Mucosa of descending colon (tissue), 3 donors: ENCODE results near the gene BRMS1L. TPM values are rescaled to one million over a fixed set of nuclear protein-coding genes. Genes with fewer than 3 reads are reported as not detected.
"Not testable (repeated sequence)": the region's sequence is repeated elsewhere in the genome, so short reads cannot be mapped to it uniquely, and the experiment has no call there.

Experiments
- ATAC-seq: fragments of 200-7000 bp; cut with Tn5 transposase; one replicate; pipeline ENCODE4 v1.9.1; 2020; ENCODE audit warnings: mild to moderate bottlenecking, moderate library complexity
- DNase-seq, 3 donors: peaks; one replicate each; pipeline ENCODE4 v3.0.0-alpha.2; 2020
- H3K36me3 ChIP-seq: fragments of 200-600 bp; one replicate; pipeline ENCODE4 v1.8.0; 2021; ENCODE audit warnings: low read depth, mild to moderate bottlenecking
- H3K4me1 ChIP-seq: fragments of 200-600 bp; one replicate; pipeline ENCODE4 v1.8.0; 2021; ENCODE audit warnings: low read depth, mild to moderate bottlenecking
- H3K4me3 ChIP-seq: fragments of 200-600 bp; one replicate; pipeline ENCODE4 v1.8.0; 2021; ENCODE audit warnings: mild to moderate bottlenecking
- H3K9me3 ChIP-seq: fragments of 200-600 bp; one replicate; pipeline ENCODE4 v1.8.0; 2021; ENCODE audit warnings: mild to moderate bottlenecking
- intact Hi-C, 2 donors: fragments of 100-400 bp; cut with DNase I in 1 of 2; cut with micrococcal nuclease in 1 of 2; formaldehyde crosslinking; loops; one replicate each; pipeline versions ENCODE4 v1.11.0 to v1.11.1; 2022; cut with DNase I, micrococcal nuclease
- total RNA-seq, 3 donors: library from RNA; stranded (reverse); fragmentation: NEBNext Ultra II Directional in 2 of 3; extraction: Animal tissue kit (Norgen Biotek cat#: 25700) in 2 of 3; gene quantifications; one replicate each; pipeline versions ENCODE4 v1.2.1 to v1.2.4, GENCODE V29; 2021 to 2023
- TF ChIP-seq, protein P1 (sequence below): fragments of 200-600 bp; IDR thresholded peaks from one replicate; pipeline ENCODE4 v1.8.0; 2022; ENCODE audit warnings: antibody characterized with exemption, mild to moderate bottlenecking
- donor health status: DM: no; HTN: no; CAD: no; lungs with moderate emphysema.
- donor health status: DM: no; HTN: no; CAD: no.
- donor health status: DM: no; HTN: yes; CAD: no.

BRMS1L gene
- total RNA-seq, 3 donors from 2014 or later: 3.0 to 9.4 (median 3.3) TPM

- DNase-seq: no peak
- TF ChIP-seq, protein P1, sequence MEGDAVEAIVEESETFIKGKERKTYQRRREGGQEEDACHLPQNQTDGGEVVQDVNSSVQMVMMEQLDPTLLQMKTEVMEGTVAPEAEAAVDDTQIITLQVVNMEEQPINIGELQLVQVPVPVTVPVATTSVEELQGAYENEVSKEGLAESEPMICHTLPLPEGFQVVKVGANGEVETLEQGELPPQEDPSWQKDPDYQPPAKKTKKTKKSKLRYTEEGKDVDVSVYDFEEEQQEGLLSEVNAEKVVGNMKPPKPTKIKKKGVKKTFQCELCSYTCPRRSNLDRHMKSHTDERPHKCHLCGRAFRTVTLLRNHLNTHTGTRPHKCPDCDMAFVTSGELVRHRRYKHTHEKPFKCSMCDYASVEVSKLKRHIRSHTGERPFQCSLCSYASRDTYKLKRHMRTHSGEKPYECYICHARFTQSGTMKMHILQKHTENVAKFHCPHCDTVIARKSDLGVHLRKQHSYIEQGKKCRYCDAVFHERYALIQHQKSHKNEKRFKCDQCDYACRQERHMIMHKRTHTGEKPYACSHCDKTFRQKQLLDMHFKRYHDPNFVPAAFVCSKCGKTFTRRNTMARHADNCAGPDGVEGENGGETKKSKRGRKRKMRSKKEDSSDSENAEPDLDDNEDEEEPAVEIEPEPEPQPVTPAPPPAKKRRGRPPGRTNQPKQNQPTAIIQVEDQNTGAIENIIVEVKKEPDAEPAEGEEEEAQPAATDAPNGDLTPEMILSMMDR: no peak
These were observed 36.5 kb upstream of the BRMS1L start for GRCh38 chr14:35789651-35790050.

DNA sequence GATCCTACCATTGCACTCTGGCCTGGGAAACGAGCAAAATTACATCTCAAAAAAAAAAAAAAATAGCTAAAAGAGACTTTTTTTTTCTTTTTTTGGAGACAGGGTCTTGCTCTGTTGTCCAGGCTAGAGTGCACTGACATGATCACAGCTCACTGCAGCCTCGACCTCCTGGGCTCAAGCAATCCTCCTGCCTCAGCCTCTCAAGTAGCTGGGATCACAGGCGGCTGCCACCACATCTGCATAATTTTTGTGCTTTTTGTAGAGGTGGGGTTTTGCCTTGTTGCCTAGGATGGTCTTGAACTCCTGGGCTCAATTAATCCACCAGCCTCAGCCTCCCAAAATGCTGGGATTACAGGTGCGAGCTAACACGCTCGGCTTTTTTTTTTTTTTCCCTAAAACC is 28.3 kb upstream of the BRMS1L start:
- Histone ChIP-seq H3K36me3 (no peaks in the 10 kb centered on the region), H3K4me1 (peaks cover 18% of the 10 kb centered on the region), H3K4me3 (no peak overlapping the region), H3K9me3 (no peaks in the 10 kb centered on the region)
- DNase-seq: no peak
- TF ChIP-seq, protein P1: no peak
- intact Hi-C loops: no loop called here
- no peak for ATAC-seq

More at GRCh38 chr14:35789651-35790050, 36.5 kb upstream of the BRMS1L start:
- H3K4me1 ChIP-seq: peaks cover 6% of the 10 kb centered on the region
- no peak for ATAC-seq
- H3K9me3 ChIP-seq: no peaks in the 10 kb centered on the region
- H3K36me3 ChIP-seq: no peaks in the 10 kb centered on the region
- H3K4me3 ChIP-seq: no peak overlapping the region
- intact Hi-C loops: no loop called here

DNA sequence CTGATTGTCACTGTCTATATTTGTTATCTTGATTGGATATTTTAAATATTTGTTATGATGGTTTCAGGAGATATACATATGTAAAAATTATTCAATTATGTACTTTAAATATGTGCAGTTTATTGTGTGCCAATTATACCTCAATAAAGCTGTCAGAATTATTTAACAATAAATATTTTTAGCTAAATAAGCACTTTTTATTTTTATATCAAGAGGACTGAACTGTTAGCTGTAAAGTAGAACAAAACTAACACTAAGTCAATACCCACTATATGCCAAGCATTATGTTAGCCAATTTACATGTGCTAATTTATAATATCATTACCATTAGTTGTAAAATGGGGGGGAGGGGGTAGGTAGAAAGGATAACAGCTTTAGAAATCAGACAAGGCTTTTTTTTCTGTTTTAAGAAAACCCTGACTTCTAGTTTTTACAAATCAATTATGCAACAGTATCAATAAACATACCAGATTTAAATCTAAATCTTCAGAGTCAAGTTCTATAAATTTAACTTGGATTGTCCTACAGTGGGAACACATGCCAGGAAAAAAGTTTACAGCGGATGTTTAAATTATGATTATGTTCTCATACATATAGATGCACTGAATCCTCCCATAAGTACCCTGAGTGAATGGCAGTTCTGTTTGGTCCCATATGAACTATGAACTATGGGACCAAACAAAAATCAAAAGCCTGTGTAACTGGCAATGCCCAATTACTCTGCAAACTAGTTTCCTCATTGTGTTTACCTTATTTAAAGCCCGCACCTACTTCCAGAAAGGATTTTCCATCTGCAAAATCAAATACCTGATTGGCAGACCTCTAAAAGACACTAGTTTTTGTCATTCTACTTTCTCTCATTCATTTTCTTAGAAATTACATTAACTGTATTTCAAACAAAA is 19.9 kb upstream of the BRMS1L start:
- peak; percentile 43 for ATAC-seq
- no peak overlapping the region for H3K4me3 ChIP-seq
- peak in 1 of 3 donors; percentile 25 for DNase-seq
- peaks cover 21% of the 10 kb centered on the region for H3K4me1 ChIP-seq
- H3K9me3 ChIP-seq: no peaks in the 10 kb centered on the region
- TF ChIP-seq, protein P1: no peak
- H3K36me3 ChIP-seq: no peaks in the 10 kb centered on the region
- intact Hi-C loops: no loop called here

- intact Hi-C loops: no loop called here
- Histone ChIP-seq H3K36me3 (no peaks in the 10 kb centered on the region), H3K4me1 (peaks cover 21% of the 10 kb centered on the region), H3K4me3 (no peak overlapping the region), H3K9me3 (no peaks in the 10 kb centered on the region)
- ATAC-seq (no peak), DNase-seq (no peak)
- TF ChIP-seq, protein P1: no peak
These were observed 18.8 kb upstream of the BRMS1L start for GRCh38 chr14:35807131-35807961.

DNA sequence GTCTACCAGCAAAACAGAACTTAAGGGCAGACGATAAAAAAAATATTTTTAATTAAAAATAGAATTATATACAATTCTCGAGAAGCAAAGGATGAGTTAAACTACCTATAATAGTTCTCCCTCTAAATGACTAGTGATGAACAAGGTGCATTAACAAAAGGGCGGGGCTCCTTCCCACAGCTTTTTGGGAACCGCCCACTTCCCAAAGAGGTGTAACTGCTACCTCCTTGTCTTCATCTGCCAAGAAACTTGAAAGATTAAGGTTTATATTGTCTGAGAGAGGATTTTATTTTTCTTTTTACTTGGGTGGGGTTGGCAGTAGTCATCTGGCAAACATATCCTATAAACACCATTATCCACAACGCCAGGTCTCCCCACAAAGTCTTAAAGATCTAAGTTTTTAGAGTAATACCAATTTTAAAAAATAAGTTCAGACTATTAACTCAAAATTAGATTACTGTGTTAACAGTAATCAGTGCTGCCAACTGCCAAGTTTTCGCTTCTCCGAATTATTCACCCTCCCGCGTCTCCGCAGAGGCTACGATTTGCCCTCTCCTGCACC is 18.0 kb upstream of the BRMS1L start:
- DNase-seq (peak; percentile 47 to 66 (median 62)), ATAC-seq (peak; percentile 34)
- TF ChIP-seq, protein P1: no peak
- Histone ChIP-seq H3K4me1 (peaks cover 21% of the 10 kb centered on the region), H3K9me3 (no peaks in the 10 kb centered on the region), H3K36me3 (no peaks in the 10 kb centered on the region), H3K4me3 (peak overlapping the region; percentile 35)
- intact Hi-C loops: no loop called here

DNA sequence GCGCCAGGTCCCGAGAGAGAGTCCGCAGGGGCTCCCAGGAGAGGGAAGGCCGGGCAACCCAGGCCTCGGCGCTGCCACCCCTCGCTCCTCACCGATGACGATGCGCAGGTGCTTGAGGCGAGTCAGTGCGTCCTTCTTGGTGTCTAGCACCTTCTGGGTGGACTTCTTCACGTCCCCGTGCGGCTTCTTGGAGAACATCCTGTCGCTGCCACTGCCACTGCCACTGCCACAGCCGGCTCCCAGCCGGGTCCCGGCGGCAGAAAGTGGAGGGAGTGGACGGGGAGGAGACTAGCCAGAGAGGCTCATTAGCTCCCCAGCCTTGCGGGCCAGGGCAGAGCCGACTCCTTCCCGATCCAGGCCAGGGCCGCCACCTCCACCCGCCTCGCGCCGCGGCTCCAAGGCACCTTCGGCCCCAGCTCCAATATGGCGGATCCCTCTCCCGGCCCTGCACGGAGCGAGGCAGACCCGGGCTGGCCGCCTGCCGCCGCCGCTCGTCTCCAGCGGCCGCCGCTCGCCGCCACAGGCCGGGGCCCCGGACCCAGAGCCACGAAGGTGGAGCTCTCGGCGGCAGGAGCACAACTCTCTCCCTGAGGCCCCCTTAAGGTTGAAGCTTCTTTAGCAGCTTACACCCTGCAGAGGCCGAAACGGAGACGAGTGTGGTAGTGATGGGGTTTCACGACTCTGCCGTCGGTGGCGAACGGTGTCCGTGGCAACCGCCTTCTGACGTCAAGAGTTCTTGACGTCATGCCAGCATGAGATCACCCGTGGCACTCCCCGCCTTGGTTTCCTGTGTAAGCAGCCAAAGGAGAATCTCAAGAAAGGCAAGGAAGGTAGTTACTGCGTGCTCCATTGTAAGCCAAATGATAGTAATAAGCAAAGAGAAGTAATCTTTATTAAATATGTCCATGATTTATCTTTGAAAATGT is 17.2 kb upstream of the BRMS1L start, which contains the start of gene RALGAPA1:
Gene RALGAPA1 (minus strand): TSS at position 658 of the 926 bp plus-strand sequence. CDS start 460 bp downstream, at position 198.
- Histone ChIP-seq H3K4me1 (peaks cover 18% of the 10 kb centered on the region), H3K4me3 (peak within 1 kb of the TSS; percentile 35)
- H3K9me3 ChIP-seq, H3K36me3 ChIP-seq, intact Hi-C loops: not testable (repeated sequence)
- DNase-seq: peak; percentile 94 to 96 (median 94)
- ATAC-seq: peak; percentile 96
